Measurements from ENCODE around the gene TSPAN19. TPM values are rescaled to one million over a fixed set of nuclear protein-coding genes. Genes with fewer than 3 reads are reported as not detected.

Gene TSPAN19
- total RNA-seq (2022; extraction: Qiagen RNA extraction; ENCODE audit: low read depth) = 0.18 TPM in 1 of 5 replicates, not detected in the others

GRCh38 chr12:85036234-85036707 lies at the start of gene TSPAN19, which contains the start of gene LRRIQ1:
TSPAN19 (minus strand) TSS chr12:85036277; CDS start chr12:85029946, 6,331 bp downstream.
LRRIQ1 (plus strand) TSS chr12:85036351; CDS start chr12:85038177, 1,826 bp downstream.

Other genes with a start within 250 kb of the TSPAN19 start
- 1.9 to 4.3 TPM (median 3.8 TPM) in 5 replicates for gene SLC6A15, start 123.5 kb downstream of the TSPAN19 start, total RNA-seq (2022; extraction: Qiagen RNA extraction; ENCODE audit: low read depth)
- 0.41 to 1.5 TPM (median 1.1 TPM) in 5 replicates for gene LRRIQ1, start 74 bp upstream of the TSPAN19 start, total RNA-seq (2022; extraction: Qiagen RNA extraction; ENCODE audit: low read depth)
- 4.5 to 6.5 TPM (median 6.0 TPM) in 5 replicates for gene ALX1, start 243.9 kb upstream of the TSPAN19 start, total RNA-seq (2022; extraction: Qiagen RNA extraction; ENCODE audit: low read depth)

All from A549 treated with RU486 at 1 μM for 4 hours (cell line).